ENCODE measurements around the gene CCDC73.

- TF ChIP-seq, protein P1, sequence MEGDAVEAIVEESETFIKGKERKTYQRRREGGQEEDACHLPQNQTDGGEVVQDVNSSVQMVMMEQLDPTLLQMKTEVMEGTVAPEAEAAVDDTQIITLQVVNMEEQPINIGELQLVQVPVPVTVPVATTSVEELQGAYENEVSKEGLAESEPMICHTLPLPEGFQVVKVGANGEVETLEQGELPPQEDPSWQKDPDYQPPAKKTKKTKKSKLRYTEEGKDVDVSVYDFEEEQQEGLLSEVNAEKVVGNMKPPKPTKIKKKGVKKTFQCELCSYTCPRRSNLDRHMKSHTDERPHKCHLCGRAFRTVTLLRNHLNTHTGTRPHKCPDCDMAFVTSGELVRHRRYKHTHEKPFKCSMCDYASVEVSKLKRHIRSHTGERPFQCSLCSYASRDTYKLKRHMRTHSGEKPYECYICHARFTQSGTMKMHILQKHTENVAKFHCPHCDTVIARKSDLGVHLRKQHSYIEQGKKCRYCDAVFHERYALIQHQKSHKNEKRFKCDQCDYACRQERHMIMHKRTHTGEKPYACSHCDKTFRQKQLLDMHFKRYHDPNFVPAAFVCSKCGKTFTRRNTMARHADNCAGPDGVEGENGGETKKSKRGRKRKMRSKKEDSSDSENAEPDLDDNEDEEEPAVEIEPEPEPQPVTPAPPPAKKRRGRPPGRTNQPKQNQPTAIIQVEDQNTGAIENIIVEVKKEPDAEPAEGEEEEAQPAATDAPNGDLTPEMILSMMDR (IDR thresholded peaks at IDR 0.05), result no peak
- TF ChIP-seq POLR2AphosphoS5 (IDR thresholded peaks at IDR 0.05), result no peak
- TF ChIP-seq EP300 (IDR thresholded peaks at IDR 0.05), result no peak
Observed at GRCh38 chr11:32610797-32611352, 183.6 kb downstream of the CCDC73 start.

Measured in esophagus muscularis mucosa (tissue), 4 donors.